ENCODE data around the gene CLSTN1.
"Not testable (repeated sequence)": the region's sequence is repeated elsewhere in the genome, so short reads cannot be mapped to it uniquely, and the experiment has no call there.

The CLSTN1 gene

GRCh38 chr1:9760824-9761223 lies 62.9 kb downstream of the CLSTN1 start:
- DNase-seq, result no peak

GRCh38 chr1:9759939-9760338 lies 63.8 kb downstream of the CLSTN1 start:
- no peak for DNase-seq

- DNase-seq, result no peak
Observed at GRCh38 chr1:9758559-9759121, 65.1 kb downstream of the CLSTN1 start.

GRCh38 chr1:9755441-9755995 lies 68.2 kb downstream of the CLSTN1 start:
- no peak for DNase-seq

GRCh38 chr1:9753121-9753531 lies 70.6 kb downstream of the CLSTN1 start:
- DNase-seq, result no peak

GRCh38 chr1:9751971-9752370 lies 71.8 kb downstream of the CLSTN1 start:
- no peak for DNase-seq

GRCh38 chr1:9749361-9749760 lies 74.4 kb downstream of the CLSTN1 start:
- no peak for DNase-seq

GRCh38 chr1:9748391-9748790 lies 75.4 kb downstream of the CLSTN1 start:
- DNase-seq, result not testable (repeated sequence)

- DNase-seq, result no peak
Observed at GRCh38 chr1:9746651-9747050, 77.1 kb downstream of the CLSTN1 start.

- DNase-seq, result no peak
Observed at GRCh38 chr1:9746211-9746610, 77.6 kb downstream of the CLSTN1 start.

- DNase-seq, result no peak
Observed at GRCh38 chr1:9744106-9744799, 79.5 kb downstream of the CLSTN1 start.

GRCh38 chr1:9737671-9738070 lies 86.1 kb downstream of the CLSTN1 start:
- DNase-seq, result no peak

- no peak for DNase-seq
Observed at GRCh38 chr1:9737057-9737456, 86.7 kb downstream of the CLSTN1 start.

GRCh38 chr1:9736241-9736640 lies 87.5 kb downstream of the CLSTN1 start:
- no peak for DNase-seq

GRCh38 chr1:9735800-9736199 lies 88.0 kb downstream of the CLSTN1 start:
- DNase-seq, result no peak

GRCh38 chr1:9733160-9733789 lies 90.5 kb downstream of the CLSTN1 start:
- DNase-seq, result no peak

- DNase-seq, result no peak
Observed at GRCh38 chr1:9732123-9732971, 91.4 kb downstream of the CLSTN1 start.

- no peak for DNase-seq
Observed at GRCh38 chr1:9731561-9731960, 92.2 kb downstream of the CLSTN1 start.

GRCh38 chr1:9731051-9731537 lies 92.7 kb downstream of the CLSTN1 start:
- DNase-seq, result no peak

- no peak for DNase-seq
Observed at GRCh38 chr1:9730096-9730901, 93.5 kb downstream of the CLSTN1 start.

- DNase-seq, result no peak
Observed at GRCh38 chr1:9729523-9729922, 94.2 kb downstream of the CLSTN1 start.
